RPMI8226 (cell line): ENCODE results near the gene SHTN1.

Source experiments
- DNase-seq: peaks from one replicate; pipeline ENCODE4 v3.0.0-alpha.2; 2015

The SHTN1 gene

GRCh38 chr10:116984202-116984990, 20.6 kb downstream of the SHTN1 start:
- DNase-seq: no peak

- DNase-seq: no peak
Observed at GRCh38 chr10:116980041-116980440, 24.9 kb downstream of the SHTN1 start.

- DNase-seq: no peak
Observed at GRCh38 chr10:116978901-116979300, 26.1 kb downstream of the SHTN1 start.

GRCh38 chr10:116974456-116975005, 30.5 kb downstream of the SHTN1 start:
- no peak for DNase-seq

- DNase-seq: no peak
Observed at GRCh38 chr10:116973946-116974455, 31.0 kb downstream of the SHTN1 start.

- no peak for DNase-seq
Observed at GRCh38 chr10:116973371-116973905, 31.5 kb downstream of the SHTN1 start.

- DNase-seq: no peak
Observed at GRCh38 chr10:116972131-116972530, 32.9 kb downstream of the SHTN1 start.

- DNase-seq: no peak
Observed at GRCh38 chr10:116970050-116970449, 34.9 kb downstream of the SHTN1 start.

GRCh38 chr10:116968331-116968730, 36.7 kb downstream of the SHTN1 start:
- no peak for DNase-seq

- DNase-seq: no peak
Observed at GRCh38 chr10:116961406-116962251, 43.4 kb downstream of the SHTN1 start.

- no peak for DNase-seq
Observed at GRCh38 chr10:116960066-116960776, 44.8 kb downstream of the SHTN1 start.

GRCh38 chr10:116952729-116953128, 52.3 kb downstream of the SHTN1 start:
- DNase-seq: no peak

- no peak for DNase-seq
Observed at GRCh38 chr10:116948530-116948870, 56.5 kb downstream of the SHTN1 start.

- no peak for DNase-seq
Observed at GRCh38 chr10:116947841-116948529, 57.0 kb downstream of the SHTN1 start.

GRCh38 chr10:116944911-116945310, 60.1 kb downstream of the SHTN1 start:
- DNase-seq: no peak

GRCh38 chr10:116931806-116932205, 73.2 kb downstream of the SHTN1 start:
- no peak for DNase-seq

- no peak for DNase-seq
Observed at GRCh38 chr10:116926426-116926825, 78.6 kb downstream of the SHTN1 start.

- DNase-seq: no peak
Observed at GRCh38 chr10:116925056-116925455, 79.9 kb downstream of the SHTN1 start.

GRCh38 chr10:116919706-116920105, 85.3 kb downstream of the SHTN1 start:
- no peak for DNase-seq

GRCh38 chr10:116919164-116919563, 85.8 kb downstream of the SHTN1 start:
- DNase-seq: no peak

- no peak for DNase-seq
Observed at GRCh38 chr10:116918583-116918982, 86.4 kb downstream of the SHTN1 start.

- no peak for DNase-seq
Observed at GRCh38 chr10:116917481-116917880, 87.5 kb downstream of the SHTN1 start.
